Erythroblast (primary cell): Measurements from ENCODE around the gene PSORS1C1.

Source experiments
- DNase-seq, 2 experiments: peaks; one replicate each; lab custom pipeline; 2025; lab: John Stamatoyannopoulos, UW
- GATA1 ChIP-seq: IDR thresholded peaks from 2 replicates; pipeline ENCODE4 v1.6.1; 2011; ENCODE audit warnings: low read depth, mild to moderate bottlenecking, control low read depth, low read length, moderate library complexity
- POLR2A ChIP-seq: IDR thresholded peaks from 2 replicates; pipeline ENCODE4 v1.6.1; 2011; ENCODE audit warnings: mild to moderate bottlenecking, low read length

Gene PSORS1C1

DNA sequence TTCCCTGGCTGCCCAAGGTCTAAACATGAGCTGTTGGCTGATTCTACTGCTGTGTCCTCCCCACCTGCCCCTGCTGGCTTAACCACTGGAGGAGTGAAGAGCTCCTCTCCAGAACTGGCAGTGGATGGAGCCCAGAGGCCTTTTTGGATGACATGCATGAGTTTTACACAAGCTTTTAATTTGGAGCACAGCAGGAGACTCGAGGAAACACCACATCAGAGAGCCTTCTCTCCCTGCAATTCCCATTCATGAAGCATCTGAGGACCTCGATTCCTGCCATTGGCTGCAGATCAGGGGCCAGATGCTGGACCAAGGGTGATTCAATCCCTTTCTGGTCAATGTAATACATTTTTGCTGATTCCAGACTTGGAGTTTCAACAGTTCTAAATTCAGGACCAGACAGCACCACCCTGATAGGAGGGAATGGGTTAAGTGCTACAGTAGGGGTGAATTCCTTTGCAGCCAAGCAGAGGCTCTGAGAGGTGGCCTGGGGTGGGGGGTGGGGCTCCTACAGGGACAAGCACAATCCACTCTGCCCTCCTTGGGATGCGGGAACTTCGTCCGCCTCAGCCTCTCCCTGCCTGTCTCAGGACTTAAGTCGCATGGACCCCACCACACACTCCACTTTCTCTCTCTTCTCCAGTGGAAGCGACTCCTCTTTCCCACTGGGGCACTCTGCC, 599 bp upstream of the PSORS1C1 start:
- no peak for DNase-seq
- TF ChIP-seq POLR2A: no peak
- TF ChIP-seq GATA1: no peak

DNA sequence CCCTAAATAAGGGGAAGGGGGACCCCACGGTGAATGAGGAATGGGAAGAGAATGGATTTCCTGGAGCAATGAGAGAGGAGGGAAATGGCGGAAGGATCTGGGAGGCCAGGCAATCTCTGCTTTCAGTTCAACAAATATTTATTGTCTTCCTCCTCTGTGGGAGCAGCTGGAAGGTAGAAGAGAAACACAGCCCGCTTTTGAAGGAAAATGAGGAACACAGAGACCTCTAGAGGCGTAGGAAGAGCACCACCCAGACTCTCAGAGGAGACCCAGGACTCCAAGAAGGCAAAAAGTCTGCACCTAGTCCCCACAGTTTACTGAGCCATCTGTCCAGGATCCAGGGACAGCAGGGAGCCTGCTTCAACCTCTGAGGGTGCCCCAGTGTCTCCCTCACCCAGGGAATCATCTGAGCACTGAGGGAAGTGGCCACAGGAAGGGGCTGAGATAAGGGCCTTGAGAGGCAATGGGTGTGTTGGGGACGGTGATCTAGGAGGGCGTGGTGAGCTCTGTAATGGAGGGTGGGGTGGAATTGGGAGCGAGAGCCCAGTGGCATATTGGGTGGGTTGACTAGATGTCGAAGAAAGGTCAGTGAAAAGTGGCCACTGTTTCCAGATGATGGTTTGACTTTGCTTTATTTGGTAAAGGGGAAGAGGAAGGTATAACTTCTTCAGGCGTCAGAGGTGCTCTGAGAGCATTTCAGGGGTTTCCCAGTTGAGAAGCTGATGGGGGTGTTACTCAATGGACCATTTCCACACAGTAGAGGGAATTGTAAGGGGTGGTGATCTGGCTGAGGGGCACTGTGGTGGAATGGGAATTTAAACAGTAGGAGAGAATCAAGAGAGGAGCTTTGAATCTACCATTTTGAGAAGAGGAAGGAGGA, 610 bp downstream of the PSORS1C1 start:
- DNase-seq: peak in 1 of 2 experiments; percentile 14
- TF ChIP-seq POLR2A (no peak), GATA1 (no peak)

DNA sequence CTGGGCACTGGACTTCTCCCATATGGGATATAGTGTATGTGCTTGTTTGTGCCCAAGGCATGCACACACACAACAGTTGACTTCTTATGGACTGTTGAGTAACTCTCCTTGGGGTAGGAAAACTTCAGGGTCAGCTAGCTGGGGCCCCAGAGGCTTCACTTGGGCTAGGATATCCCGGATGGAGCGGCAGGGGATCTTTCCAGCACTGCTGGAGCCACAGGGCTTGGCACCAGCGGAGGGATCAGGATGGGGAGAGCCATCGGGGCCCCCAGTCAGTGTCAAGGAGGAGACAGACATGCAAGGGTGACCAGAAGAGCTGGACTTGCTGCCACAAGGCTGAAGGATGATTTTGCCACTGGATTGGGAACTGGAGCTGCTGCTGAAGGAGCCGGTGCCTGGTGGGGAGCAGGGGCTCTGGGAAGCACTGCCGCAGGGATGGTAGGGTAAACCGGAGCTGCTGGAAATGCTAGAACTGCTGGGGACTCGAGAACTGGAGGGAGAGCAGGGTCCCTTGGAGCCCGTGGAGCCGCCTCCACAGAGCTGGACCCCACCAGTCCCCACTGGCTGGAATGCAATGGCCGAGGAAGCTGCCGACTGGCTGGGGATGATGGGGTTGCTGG, 1.5 kb downstream of the PSORS1C1 start:
- TF ChIP-seq GATA1 (no peak), POLR2A (no peak)
- DNase-seq: no peak

DNA sequence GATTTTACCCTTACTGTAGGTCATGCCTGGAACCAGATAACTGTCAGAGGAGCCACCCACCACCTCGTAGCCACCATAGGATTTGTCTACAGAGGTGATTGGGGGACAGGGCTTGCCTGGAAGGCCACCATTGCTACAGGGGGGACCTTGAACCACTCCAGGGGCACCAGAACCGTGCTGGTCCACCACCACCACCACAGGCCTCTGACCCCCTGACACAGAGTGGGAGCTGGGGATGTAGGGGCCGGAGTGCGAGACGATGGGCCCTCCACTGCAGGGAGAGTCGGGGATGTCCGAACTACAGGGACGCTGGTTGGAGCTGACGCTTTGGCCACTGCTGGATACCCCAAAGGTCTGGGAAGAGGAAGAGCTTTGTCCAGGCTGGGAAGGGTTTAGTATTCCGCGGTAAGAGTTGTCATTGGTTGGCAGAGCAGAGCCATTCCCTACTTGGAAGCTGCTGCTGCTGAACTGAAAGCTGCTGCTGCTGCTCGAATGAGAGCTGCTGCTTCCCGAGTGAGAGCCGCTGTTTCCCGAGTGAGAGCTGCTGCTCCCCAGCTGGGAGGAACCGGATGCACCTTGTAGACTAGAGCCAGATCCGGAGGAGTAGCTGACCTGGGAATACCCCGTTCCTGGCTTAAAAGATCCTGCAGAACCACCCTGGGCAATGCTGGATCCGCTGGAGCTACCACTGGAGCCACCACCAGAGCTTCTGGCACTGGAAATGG, 2.2 kb downstream of the PSORS1C1 start:
- no peak for TF ChIP-seq POLR2A
- TF ChIP-seq GATA1: no peak
- DNase-seq: no peak

DNA sequence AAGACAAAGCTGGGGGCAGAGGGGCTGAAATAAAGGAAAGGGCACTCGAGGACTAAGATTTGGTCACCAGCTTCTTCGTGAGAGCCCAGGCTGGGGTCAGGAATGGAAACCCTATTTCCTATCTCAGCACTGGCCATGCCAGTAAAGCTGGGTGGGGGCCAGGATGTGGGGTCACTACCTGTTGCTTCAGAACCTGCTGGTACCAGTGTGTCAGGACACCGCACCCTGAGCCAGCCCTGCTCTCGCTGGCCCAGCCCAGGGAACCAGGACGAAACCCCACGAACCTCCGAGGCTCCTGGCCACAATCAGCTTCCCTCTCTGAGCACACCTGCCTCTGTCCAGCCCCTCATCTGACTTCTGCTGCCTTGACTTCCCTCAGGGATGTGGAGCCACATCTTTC, 3.6 kb downstream of the PSORS1C1 start:
- TF ChIP-seq POLR2A (no peak), GATA1 (no peak)
- no peak for DNase-seq

DNA sequence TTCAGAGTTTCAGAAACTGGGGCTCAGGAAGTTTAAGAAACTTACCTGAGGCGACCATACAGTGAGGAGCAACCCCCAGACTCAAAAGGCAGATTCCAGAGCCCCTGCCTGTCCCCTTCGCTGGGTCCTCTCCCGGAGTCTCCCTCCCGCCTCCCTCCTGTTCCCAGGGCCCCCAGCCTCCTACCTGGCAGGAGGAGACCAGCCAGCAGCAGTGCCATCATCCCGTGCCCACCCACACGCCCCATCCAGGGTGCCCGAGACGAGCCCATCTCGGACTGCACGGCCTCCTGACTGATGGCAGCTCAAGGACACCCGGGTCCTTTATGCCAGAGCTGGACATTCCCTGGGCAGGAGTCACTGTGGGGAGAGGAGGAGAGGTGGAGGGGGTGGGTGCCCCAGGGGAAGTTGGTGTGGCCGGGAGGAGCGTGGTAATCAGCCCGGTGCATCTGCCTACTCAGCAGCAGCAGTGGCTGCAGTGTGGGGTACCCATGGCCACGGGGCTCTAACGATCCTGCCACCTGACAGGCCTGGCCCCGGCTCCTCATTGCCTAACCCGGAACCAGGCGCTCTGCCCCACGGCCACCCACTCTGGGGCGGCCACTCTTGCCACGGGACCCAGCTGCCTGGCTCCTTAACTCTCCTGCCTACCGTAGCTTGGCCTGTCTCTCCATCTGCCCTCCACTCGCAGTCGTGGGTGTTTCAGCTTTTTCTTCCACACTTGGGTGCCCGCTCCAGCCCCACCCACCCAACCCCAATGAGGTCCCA, 5.7 kb downstream of the PSORS1C1 start, which contains the start of gene CDSN:
TSS of gene CDSN (minus strand) at position 296 of the 765 bp plus-strand sequence. CDS start at position 269, 27 bp downstream.
- TF ChIP-seq POLR2A: no peak
- TF ChIP-seq GATA1: no peak
- no peak for DNase-seq

DNA sequence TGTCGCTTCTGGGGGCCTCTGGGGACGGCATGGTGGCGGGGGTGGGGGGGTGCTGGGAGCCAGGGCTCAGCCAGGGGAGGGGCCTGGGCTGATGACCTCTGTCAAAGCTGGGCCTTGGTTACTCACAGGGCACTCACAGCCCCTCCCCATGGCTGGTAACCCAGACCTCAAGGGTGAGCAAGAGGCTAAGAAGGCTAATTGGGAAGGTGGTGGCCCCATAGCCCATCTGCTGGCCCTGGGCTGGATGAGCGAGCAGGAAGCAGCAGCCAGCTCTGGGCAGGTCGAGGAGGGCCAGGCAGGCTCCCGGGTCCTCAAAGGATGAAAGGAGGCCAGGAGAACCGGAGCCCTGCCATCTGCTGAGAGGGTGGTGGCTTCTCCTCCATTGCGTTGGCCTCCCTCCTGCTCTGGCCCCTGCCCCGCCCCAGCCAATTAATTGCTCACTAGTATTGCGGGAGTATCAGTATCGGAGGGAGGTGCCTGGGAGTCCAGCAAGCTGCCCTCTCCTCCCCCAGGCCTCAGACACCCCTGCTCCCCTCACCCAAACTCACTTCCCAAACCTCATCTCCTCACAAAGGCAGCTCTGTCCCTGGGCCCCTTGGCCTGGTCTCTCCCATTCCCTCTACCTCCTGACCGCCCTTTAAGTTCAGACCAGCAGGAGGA, 6.7 kb downstream of the PSORS1C1 start:
- TF ChIP-seq GATA1: no peak
- no peak for TF ChIP-seq POLR2A
- no peak for DNase-seq

DNA sequence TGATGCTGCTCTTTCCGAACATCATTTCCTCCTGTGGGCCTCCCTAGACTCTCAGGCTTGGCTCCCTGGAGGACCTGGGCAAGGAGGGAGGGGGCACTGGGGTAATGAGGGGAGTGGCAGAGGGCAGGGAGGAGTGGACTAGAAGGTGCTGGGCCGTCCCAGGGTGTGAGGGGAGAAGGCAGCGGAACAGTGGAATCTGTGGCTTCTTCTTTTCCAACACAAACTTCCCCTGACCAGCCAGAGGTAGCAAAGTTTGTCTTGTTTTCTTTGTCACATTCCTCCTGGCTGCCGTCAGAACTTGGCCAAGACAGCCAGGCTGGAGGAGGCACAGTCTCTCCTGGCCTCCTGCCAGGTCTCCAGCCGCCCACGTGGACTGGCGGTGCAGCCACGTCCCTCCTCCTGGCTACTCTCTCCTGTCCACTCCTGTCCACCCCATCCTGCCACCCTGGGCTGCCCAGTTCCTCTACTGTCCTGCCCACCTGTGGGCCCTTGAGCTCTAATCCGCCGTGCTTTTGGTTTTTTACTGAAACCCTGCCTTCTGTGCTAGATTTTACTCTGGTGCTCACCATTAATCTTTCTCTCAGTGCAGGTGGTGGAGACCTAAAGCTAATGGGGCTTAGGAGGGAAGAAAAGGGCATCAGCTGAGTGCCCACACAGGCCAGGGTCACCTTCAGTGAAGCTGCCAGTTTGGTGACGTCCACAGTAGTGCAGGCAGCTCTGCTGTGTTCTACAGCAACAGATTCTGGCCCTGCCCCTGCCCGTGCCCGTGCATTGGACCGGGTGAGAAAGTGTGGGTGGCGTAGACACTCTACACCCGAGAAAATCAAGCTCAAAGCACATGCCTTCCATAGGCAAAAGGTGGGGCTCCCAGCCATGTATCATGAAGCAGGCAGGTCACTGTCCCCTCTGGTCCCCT, 8.4 kb downstream of the PSORS1C1 start:
- no peak for DNase-seq
- no peak for TF ChIP-seq GATA1
- no peak for TF ChIP-seq POLR2A

DNA sequence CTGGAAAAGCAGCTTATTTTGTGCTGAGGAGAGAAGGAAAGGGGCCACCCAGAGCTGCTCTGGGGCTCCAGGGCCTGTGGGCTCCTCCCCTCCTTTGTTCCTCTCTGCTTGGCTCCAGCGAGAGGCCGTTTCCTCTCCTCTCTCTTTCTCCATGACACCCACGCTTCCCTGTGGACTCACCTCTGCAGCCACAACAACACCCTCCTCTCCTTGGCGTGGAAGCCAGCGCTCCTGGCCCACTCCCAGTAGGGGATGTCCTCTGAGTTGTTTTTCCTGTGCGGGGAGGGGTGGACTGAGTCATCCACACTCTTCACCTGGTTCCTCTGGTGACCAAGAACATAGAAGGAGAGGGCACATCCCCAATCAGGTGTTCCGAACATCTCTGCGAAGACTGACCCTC, 10.6 kb downstream of the PSORS1C1 start:
- TF ChIP-seq GATA1 (no peak), POLR2A (no peak)
- DNase-seq: no peak

DNA sequence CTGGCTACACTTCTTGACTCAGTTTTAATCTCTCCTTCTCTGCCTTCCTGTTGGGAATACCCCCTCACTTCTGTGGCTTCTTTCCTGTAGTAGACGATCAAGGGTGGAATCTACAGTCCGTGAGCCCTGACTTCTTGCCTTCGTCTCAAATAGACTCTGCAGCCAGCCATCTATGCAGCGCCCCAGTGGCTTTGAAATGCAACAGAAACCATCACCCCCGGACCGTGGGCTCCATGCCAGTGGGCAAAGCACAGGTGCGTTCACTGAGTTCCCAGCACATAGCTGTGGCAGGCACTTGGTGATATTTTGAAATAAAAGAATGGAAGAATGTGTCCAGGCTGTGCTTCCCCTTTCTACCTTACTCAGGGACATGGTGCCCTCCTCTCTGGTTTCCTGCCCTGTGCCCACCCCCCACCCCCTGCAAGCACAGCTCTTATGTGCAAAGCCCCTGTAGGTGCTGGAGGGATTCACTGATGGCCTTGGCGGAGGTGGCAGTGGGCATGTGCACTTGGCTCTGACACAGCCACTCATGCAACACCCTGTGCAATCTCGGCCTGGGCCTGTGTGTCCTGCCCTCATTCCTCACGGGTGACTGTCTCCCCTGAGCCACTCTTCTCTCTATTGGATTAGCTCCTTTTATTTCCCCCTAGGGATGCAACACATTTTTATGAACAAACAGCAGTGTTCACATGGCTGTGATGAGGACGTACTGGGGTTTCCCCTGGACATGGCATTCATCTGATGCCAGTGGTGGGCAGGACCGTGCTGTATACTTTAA, 11.2 kb downstream of the PSORS1C1 start:
- no peak for DNase-seq
- TF ChIP-seq POLR2A (no peak), GATA1 (no peak)
